Tibial artery (tissue), 4 donors: ENCODE data around the gene IL19.
"Not testable (repeated sequence)": the region's sequence is repeated elsewhere in the genome, so short reads cannot be mapped to it uniquely, and the experiment has no call there.

Source experiments
- DNase-seq, 2 donors: peaks; one replicate each; pipeline ENCODE4 v3.0.0-alpha.2; 2019
- H3K27ac ChIP-seq, 2 donors: fragments of 200-600 bp; sonication (generic) in 1 of 2; 1 replicate in 1 of 2; 2 replicates in 1 of 2; pipeline ENCODE4 v1.5.1; 2018 to 2019; ENCODE audit warnings: mild to moderate bottlenecking in 1 of 2
- H3K27me3 ChIP-seq, 2 donors: fragments of 200-600 bp; sonication (generic) in 1 of 2; one replicate each; pipeline versions ENCODE4 v1.5.1 to v1.6.0; 2016 to 2019
- H3K36me3 ChIP-seq, 3 donors: fragments of 200-600 bp; sonication (generic) in 2 of 3; one replicate each; pipeline ENCODE4 v1.5.1; 2016 to 2019; ENCODE audit warnings: mild to moderate bottlenecking in 2 of 3
- H3K4me1 ChIP-seq, 4 donors: fragments of 200-600 bp; sonication (generic) in 2 of 4; 1 replicate in 3 of 4; 2 replicates in 1 of 4; pipeline ENCODE4 v1.5.1; 2016 to 2019
- H3K4me3 ChIP-seq, 2 donors: fragments of 200-600 bp; sonication (generic) in 1 of 2; 1 replicate in 1 of 2; 2 replicates in 1 of 2; pipeline ENCODE4 v1.5.1; 2018 to 2019; ENCODE audit warnings: mild to moderate bottlenecking in 2 of 2
- H3K9me3 ChIP-seq, 3 donors: fragments of 200-600 bp; sonication (generic) in 1 of 3; one replicate each; pipeline ENCODE4 v1.5.1; 2016 to 2019
- intact Hi-C: fragments of 100-400 bp; cut with DNase I; formaldehyde crosslinking; loops from one replicate; pipeline ENCODE4 v1.15.0; 2023; ENCODE audit warnings: low total_unique reads
- TF ChIP-seq, protein P1 (sequence below), 2 experiments: fragments of 200-600 bp in 1 of 2; fragments of 450-650 bp in 1 of 2; IDR thresholded peaks; one replicate each; pipeline ENCODE4 v1.5.1; 2017 to 2019; ENCODE audit warnings: antibody characterized with exemption in 2 of 2, mild to moderate bottlenecking in 1 of 2, moderate library complexity in 1 of 2

The IL19 gene

DNA sequence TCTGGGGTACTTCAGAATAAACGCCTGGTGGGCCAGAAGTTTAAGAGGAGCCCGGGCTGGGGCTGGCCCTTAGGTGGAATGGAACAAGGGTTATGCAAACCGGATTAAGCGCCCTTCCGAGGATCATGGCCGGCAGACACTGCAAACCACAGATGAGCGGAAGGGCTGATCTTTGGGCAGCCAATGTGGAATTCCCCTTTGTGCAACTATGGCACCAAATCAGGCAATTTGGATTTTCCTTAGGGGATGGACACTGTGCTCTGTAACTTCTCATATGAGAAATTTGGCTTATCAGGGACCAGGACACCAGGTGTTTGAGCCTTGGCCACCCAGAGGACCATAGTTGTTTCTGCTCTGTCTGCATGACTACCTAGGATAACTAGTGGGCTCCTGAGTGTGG is 7.5 kb downstream of the IL19 start:
- Histone ChIP-seq H3K9me3 (no peaks in the 10 kb centered on the region), H3K27me3 (peaks cover 0 to 8% of the 10 kb centered on the region in 2 donors), H3K4me3 (no peak overlapping the region), H3K4me1 (no peaks in the 10 kb centered on the region), H3K36me3 (no peaks in the 10 kb centered on the region), H3K27ac (no peak overlapping the region)
- DNase-seq, result no peak
- intact Hi-C loops, result no loop called here
- TF ChIP-seq, protein P1, sequence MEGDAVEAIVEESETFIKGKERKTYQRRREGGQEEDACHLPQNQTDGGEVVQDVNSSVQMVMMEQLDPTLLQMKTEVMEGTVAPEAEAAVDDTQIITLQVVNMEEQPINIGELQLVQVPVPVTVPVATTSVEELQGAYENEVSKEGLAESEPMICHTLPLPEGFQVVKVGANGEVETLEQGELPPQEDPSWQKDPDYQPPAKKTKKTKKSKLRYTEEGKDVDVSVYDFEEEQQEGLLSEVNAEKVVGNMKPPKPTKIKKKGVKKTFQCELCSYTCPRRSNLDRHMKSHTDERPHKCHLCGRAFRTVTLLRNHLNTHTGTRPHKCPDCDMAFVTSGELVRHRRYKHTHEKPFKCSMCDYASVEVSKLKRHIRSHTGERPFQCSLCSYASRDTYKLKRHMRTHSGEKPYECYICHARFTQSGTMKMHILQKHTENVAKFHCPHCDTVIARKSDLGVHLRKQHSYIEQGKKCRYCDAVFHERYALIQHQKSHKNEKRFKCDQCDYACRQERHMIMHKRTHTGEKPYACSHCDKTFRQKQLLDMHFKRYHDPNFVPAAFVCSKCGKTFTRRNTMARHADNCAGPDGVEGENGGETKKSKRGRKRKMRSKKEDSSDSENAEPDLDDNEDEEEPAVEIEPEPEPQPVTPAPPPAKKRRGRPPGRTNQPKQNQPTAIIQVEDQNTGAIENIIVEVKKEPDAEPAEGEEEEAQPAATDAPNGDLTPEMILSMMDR (IDR thresholded peaks at IDR 0.05), result no peak

DNA sequence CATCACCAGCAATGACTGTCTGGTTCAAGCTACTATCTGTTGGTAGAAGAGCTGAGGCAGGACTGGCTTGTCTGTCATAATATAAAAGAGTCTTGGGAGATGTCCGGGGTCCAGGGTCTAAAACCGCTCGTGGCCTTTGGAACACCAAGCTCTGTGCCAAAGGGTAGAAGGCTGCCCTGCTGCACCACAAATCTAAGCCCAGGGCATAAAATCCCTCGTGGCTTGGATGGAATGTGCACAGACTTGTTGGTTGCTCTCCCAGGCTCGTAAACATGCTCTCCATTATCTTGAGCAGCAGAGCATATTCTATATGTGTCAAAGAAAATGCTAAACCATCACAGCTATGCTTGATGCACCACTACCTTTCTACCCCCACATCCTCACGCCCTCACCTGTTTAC is 8.3 kb downstream of the IL19 start:
- H3K9me3 ChIP-seq, H3K4me3 ChIP-seq, intact Hi-C loops, H3K4me1 ChIP-seq, H3K27me3 ChIP-seq, H3K27ac ChIP-seq, DNase-seq, H3K36me3 ChIP-seq: not testable (repeated sequence)

DNA sequence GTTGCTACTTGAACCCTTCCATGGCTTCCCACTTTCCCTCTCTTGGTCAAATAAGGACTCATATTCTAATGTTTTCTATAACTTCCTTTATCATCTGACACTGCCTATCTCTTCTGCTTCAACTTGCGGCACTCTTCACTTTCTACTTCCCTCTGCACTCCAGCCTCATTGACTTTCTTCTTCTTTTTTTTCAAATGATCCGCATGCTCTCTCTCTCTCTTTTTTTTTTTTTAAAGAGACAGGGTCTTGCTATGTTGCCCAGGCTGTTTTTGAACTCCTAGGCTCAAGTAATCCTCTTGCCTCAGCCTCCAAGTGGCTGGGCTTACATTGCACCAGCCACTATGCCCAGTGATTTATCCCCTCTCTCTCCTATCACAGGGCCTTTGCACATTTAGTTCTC is 9.1 kb downstream of the IL19 start:
- Histone ChIP-seq H3K9me3 (no peaks in the 10 kb centered on the region), H3K27ac (no peak overlapping the region), H3K4me3 (no peak overlapping the region), H3K27me3 (no peaks in the 10 kb centered on the region), H3K4me1 (no peaks in the 10 kb centered on the region), H3K36me3 (no peaks in the 10 kb centered on the region)
- no peak for DNase-seq
- intact Hi-C loops, result no loop called here
- TF ChIP-seq, protein P1 (IDR thresholded peaks at IDR 0.05), result no peak

DNA sequence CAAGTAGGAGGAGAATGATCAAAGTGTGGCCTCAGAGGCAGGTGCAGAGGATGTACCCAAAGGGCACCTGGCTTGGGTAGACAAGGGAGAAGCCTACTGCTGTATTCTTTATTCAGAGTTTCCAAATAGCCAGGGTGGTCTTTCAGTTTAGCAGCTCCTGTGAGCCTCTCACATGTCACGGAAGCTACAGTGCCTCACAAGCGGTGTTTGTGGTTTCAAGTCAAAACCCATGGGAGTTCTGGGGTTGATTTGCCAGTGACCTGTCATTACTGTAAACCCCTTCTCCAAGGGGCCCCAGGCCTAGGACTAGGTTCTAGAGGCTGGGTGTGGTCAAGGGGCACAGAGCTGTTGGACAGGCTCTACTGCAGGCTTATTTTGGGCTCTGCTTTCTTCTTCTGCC is 11.9 kb downstream of the IL19 start:
- no peak for DNase-seq
- TF ChIP-seq, protein P1 (IDR thresholded peaks at IDR 0.05), result no peak
- no peak overlapping the region for H3K4me3 ChIP-seq
- intact Hi-C loops, result no loop called here
- H3K36me3 ChIP-seq, result no peaks in the 10 kb centered on the region
- no peaks in the 10 kb centered on the region for H3K4me1 ChIP-seq
- no peaks in the 10 kb centered on the region for H3K9me3 ChIP-seq
- no peaks in the 10 kb centered on the region for H3K27me3 ChIP-seq
- no peak overlapping the region for H3K27ac ChIP-seq

DNA sequence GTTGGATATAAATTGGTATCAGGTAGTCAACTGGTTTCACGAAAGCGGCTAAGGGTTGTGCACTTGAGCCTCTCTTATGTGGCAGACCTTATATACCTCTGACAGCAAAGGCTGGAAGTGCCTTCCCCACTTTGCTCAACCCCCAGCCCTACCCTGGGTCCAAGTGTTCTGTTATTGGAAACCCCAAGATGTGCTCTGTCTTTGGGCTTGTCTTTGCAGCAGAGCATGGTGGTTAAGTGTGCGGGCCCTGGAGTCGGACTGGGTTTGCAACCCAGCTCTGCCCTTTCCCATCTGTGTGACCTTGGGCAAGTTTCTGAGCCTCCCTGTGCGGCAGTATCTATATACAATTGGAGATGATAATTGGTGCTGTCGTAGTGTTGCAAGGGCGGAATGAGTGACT is 12.9 kb downstream of the IL19 start:
- intact Hi-C loops, result no loop called here
- Histone ChIP-seq H3K9me3 (no peaks in the 10 kb centered on the region), H3K27ac (no peak overlapping the region)

DNA sequence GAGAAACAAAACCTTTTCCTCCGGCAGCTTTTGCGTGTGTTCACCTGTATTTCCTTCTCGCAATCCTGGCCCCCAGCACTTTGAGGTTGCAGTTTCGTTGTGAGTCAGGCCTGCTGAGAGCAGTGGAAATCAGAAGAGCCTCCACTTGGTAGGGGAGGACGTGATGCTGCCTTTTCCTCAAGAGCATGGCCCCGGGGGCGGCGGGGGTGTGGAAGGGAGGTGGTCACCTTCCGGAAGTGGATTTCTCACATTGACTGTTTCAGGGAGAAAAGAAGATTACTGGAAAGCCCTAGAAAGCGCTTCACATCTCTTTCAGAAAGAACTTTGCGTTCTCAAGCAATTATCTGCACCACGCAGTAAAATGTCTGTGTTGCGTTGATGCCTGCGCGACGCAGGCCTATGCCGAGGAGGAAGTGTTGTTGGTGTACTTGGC is 13.9 kb downstream of the IL19 start:
- no peak for DNase-seq

More for the DNA sequence above, 12.9 kb downstream of the IL19 start:
- H3K27me3 ChIP-seq, result no peaks in the 10 kb centered on the region
- DNase-seq, result no peak
- H3K36me3 ChIP-seq, result no peaks in the 10 kb centered on the region
- no peak overlapping the region for H3K4me3 ChIP-seq
- TF ChIP-seq, protein P1 (IDR thresholded peaks at IDR 0.05), result no peak
- H3K4me1 ChIP-seq, result no peaks in the 10 kb centered on the region

More for the DNA sequence above, 13.9 kb downstream of the IL19 start:
- H3K4me3 ChIP-seq, result no peak overlapping the region
- intact Hi-C loops, result no loop called here
- H3K27me3 ChIP-seq, result no peaks in the 10 kb centered on the region
- TF ChIP-seq, protein P1 (IDR thresholded peaks at IDR 0.05), result no peak
- no peaks in the 10 kb centered on the region for H3K36me3 ChIP-seq
- no peak overlapping the region for H3K27ac ChIP-seq
- H3K9me3 ChIP-seq, result no peaks in the 10 kb centered on the region
- no peaks in the 10 kb centered on the region for H3K4me1 ChIP-seq
